ENCODE data around the gene MSI1. TPM values are rescaled to one million over a fixed set of nuclear protein-coding genes. Genes with fewer than 3 reads are reported as not detected.
A peak's percentile ranks its signal among the peaks of the same experiment; 100 is the strongest.

MSI1 gene
- total RNA-seq, 1 experiment from 2014 or later = 26.0 TPM

DNA sequence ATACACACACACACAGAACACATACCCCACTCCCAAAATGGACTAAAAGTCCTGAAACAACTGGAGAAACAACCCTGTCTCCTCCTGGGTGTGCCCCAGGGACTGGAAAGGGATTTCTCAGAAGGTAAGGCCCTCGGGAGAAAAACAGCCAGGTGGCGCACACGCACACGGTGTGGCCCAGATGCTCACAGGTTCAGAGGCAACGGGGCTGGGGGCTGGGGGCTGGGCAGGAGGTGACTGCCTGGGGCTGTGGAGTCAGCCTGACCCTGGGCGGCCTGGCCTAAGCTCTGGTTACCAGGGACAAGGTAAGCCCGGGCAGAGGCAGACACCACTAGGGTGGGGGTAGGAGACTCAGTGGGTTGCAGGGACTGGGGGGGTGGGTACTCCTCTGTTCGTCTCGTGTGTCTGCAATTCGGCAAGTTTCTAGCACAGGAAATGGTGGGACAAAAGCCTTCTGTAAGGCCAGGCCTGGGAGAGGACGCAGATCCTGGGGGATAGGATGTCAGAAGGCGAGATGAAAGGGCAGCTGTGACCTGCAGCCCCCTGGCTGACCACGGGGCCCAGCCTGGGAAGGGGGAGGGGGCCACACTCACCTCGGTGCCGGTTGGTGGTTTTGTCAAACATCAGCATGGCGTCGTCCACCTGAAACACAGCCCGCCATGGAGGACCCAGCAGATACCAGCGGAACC lies 10.4 kb downstream of the MSI1 start:
- intact Hi-C loops (cut with micrococcal nuclease) = no loop called here
- no peak overlapping the region for H3K4me2 ChIP-seq (ENCODE audit: low read length)
- H3K9ac ChIP-seq (ENCODE audit: low read length) = no peak overlapping the region
- peaks cover 9 to 24% of the 10 kb centered on the region in 2 experiments for H3K36me3 ChIP-seq (ENCODE audit: control insufficient read depth in 1 of 2, insufficient read depth in 2 of 2, low read length in 2 of 2)
- no peaks in the 10 kb centered on the region for H3K9me2 ChIP-seq (ENCODE audit: insufficient read depth)
- H3K4me1 ChIP-seq (ENCODE audit: control insufficient read depth in 1 of 2, insufficient read depth in 2 of 2, low read length in 2 of 2) = peaks cover 0 to 6% of the 10 kb centered on the region in 2 experiments; a peak in 1 of 4 replicates
- H3K27me3 ChIP-seq (ENCODE audit: insufficient read depth, low read length) = no peaks in the 10 kb centered on the region
- RAD21 ChIA-PET (ENCODE audit: low non-redundant PET in 1 of 2, low total read pairs in 2 of 2, uncharacterized antibody in 2 of 2, unreplicated experiment in 2 of 2) = no interaction called here
- no peaks in the 10 kb centered on the region for H3K79me2 ChIP-seq (ENCODE audit: insufficient read depth, low read length)
- no peak for DNase-seq (ENCODE audit: low read depth, low spot score)
- H4K20me1 ChIP-seq (ENCODE audit: insufficient read depth) = no peaks in the 10 kb centered on the region
- TF ChIP-seq, protein P1, sequence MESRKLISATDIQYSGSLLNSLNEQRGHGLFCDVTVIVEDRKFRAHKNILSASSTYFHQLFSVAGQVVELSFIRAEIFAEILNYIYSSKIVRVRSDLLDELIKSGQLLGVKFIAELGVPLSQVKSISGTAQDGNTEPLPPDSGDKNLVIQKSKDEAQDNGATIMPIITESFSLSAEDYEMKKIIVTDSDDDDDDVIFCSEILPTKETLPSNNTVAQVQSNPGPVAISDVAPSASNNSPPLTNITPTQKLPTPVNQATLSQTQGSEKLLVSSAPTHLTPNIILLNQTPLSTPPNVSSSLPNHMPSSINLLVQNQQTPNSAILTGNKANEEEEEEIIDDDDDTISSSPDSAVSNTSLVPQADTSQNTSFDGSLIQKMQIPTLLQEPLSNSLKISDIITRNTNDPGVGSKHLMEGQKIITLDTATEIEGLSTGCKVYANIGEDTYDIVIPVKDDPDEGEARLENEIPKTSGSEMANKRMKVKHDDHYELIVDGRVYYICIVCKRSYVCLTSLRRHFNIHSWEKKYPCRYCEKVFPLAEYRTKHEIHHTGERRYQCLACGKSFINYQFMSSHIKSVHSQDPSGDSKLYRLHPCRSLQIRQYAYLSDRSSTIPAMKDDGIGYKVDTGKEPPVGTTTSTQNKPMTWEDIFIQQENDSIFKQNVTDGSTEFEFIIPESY (IDR thresholded peaks at IDR 0.05; ENCODE audit: extremely low read depth, insufficient replicate concordance, low read length) = no peak
- TF ChIP-seq, protein P2, sequence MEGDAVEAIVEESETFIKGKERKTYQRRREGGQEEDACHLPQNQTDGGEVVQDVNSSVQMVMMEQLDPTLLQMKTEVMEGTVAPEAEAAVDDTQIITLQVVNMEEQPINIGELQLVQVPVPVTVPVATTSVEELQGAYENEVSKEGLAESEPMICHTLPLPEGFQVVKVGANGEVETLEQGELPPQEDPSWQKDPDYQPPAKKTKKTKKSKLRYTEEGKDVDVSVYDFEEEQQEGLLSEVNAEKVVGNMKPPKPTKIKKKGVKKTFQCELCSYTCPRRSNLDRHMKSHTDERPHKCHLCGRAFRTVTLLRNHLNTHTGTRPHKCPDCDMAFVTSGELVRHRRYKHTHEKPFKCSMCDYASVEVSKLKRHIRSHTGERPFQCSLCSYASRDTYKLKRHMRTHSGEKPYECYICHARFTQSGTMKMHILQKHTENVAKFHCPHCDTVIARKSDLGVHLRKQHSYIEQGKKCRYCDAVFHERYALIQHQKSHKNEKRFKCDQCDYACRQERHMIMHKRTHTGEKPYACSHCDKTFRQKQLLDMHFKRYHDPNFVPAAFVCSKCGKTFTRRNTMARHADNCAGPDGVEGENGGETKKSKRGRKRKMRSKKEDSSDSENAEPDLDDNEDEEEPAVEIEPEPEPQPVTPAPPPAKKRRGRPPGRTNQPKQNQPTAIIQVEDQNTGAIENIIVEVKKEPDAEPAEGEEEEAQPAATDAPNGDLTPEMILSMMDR (IDR thresholded peaks at IDR 0.05 in 2 of 3, conservative IDR thresholded peaks at IDR 0.05 in 1 of 3; ENCODE audit: borderline replicate concordance in 1 of 3, insufficient read depth in 1 of 3, low read depth in 2 of 3, low read length in 2 of 3) = peak in 1 of 3 experiments; percentile 22; a peak in 1 of 6 replicates
- no peak for ATAC-seq
- CTCF ChIA-PET = no interaction called here
- no peaks in the 10 kb centered on the region for H3K9me3 ChIP-seq (ENCODE audit: control insufficient read depth in 1 of 2, insufficient read depth in 1 of 2, low read depth in 1 of 2, low read length in 2 of 2)
- no peak overlapping the region for H2AFZ ChIP-seq (ENCODE audit: low read depth, low read length, poor library complexity, severe bottlenecking)
- BruUV-seq (replicated peaks) = no TSS peak
- POLR2A ChIA-PET = no interaction called here
- H3K27ac ChIP-seq (ENCODE audit: low read depth, low read length) = no peak overlapping the region; the same call in 1 of the 2 replicates
- H3K4me3 ChIP-seq (replicated peaks in 1 of 2; ENCODE audit: low read depth in 1 of 2, low read length in 2 of 2) = no peak overlapping the region
